Gastrocnemius medialis (tissue), 4 donors: ENCODE data around the gene ACBD6. TPM values are rescaled to one million over a fixed set of nuclear protein-coding genes. Genes with fewer than 3 reads are reported as not detected.

Experiments used
- ATAC-seq, 2 donors: fragments of 150-250 bp; one replicate each; pipeline ENCODE4 v1.9.1; 2016
- DNase-seq, 2 donors: peaks; one replicate each; pipeline ENCODE4 v3.0.0-alpha.2; 2019
- H3K27ac ChIP-seq, 4 donors: fragments of 200-600 bp; sonication (generic); 1 replicate in 1 of 4; 2 replicates in 3 of 4; pipeline ENCODE4 v1.5.1; 2016 to 2018; ENCODE audit warnings: mild to moderate bottlenecking in 2 of 4, moderate library complexity in 1 of 4
- H3K27me3 ChIP-seq, 3 donors: fragments of 200-600 bp; sonication (generic) in 2 of 3; 1 replicate in 1 of 3; 2 replicates in 2 of 3; pipeline versions ENCODE4 v1.5.1 to v1.6.0; 2016 to 2019; ENCODE audit warnings: mild to moderate bottlenecking in 1 of 3, moderate library complexity in 1 of 3
- H3K36me3 ChIP-seq, 2 donors: fragments of 200-600 bp; sonication (generic) in 1 of 2; one replicate each; pipeline ENCODE4 v1.5.1; 2017 to 2018
- H3K4me1 ChIP-seq, 2 donors: fragments of 200-600 bp; sonication (generic) in 1 of 2; one replicate each; pipeline ENCODE4 v1.5.1; 2016 to 2017; ENCODE audit warnings: mild to moderate bottlenecking in 2 of 2
- H3K4me3 ChIP-seq, 4 donors: fragments of 200-600 bp; sonication (generic) in 3 of 4; 1 replicate in 1 of 4; 2 replicates in 3 of 4; pipeline ENCODE4 v1.5.1; 2016 to 2019; ENCODE audit warnings: mild to moderate bottlenecking in 2 of 4
- H3K9me3 ChIP-seq, 3 donors: fragments of 200-600 bp; sonication (generic) in 2 of 3; 1 replicate in 1 of 3; 2 replicates in 2 of 3; pipeline ENCODE4 v1.5.1; 2016 to 2019
- POLR2A ChIP-seq, 2 donors: fragments of 450-650 bp; IDR thresholded peaks; one replicate each; pipeline ENCODE4 v1.6.1; 2017; ENCODE audit warnings: antibody characterized with exemption in 2 of 2, mild to moderate bottlenecking in 2 of 2, moderate library complexity in 2 of 2
- in situ Hi-C, 4 donors: fragments of 200-750 bp; cut with MboI; loops; one replicate each; pipeline versions ENCODE4 v1.15.0 to v1.8.0; 2017; ENCODE audit warnings: low sequenced_read_pairs in 4 of 4
- intact Hi-C: fragments of 100-400 bp; cut with DNase I; formaldehyde crosslinking; loops from one replicate; pipeline ENCODE4 v1.15.1; 2023; ENCODE audit warnings: low total_unique reads
- total RNA-seq, 4 donors: library from RNA; depleted of rRNA; stranded (reverse); fragments of >200 nt; gene quantifications; one replicate each; pipeline versions ENCODE4 v1.1.0 to v1.2.3, GENCODE V29; 2016
- TF ChIP-seq, protein P1 (sequence below), 5 experiments: fragments of 450-650 bp in 3 of 5; fragments of 200-600 bp in 2 of 5; sonication (generic) in 2 of 5; IDR thresholded peaks in 4 of 5; conservative IDR thresholded peaks in 1 of 5; 1 replicate in 4 of 5; 2 replicates in 1 of 5; pipeline ENCODE4 v1.5.1; 2016 to 2019; ENCODE audit warnings: antibody characterized with exemption in 5 of 5, mild to moderate bottlenecking in 3 of 5, moderate library complexity in 3 of 5

ACBD6 gene
- total RNA-seq, 4 donors from 2014 or later: 15.0 to 27.4 (median 19.1) TPM

DNA sequence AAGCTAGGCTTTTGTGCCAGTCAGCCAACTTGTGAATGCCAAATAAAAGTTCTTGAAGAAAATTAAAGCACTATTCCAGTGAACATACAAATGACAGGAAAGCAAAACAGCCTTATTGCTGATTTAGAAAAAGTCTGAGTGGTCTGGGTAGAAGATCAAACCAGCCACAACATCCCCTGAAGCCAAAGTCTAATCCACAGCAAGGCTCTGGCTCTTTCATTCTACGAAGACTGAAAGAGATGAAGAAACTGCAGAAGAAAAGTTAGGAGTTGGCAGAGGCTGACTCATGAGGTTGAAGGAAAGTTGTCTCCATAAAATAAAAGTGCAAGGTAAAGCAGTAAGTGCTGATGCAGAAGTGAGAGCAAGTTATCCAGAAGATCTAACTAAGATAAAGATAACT lies 206.4 kb downstream of the ACBD6 start:
- H3K27ac ChIP-seq: no peak overlapping the region
- intact Hi-C loops: no loop called here
- ATAC-seq: no peak
- no peak for DNase-seq
- H3K27me3 ChIP-seq: no peaks in the 10 kb centered on the region
- in situ Hi-C loops: no loop called here
- H3K4me1 ChIP-seq: no peaks in the 10 kb centered on the region
- no peaks in the 10 kb centered on the region for H3K36me3 ChIP-seq
- TF ChIP-seq POLR2A (IDR thresholded peaks at IDR 0.05): no peak
- TF ChIP-seq, protein P1, sequence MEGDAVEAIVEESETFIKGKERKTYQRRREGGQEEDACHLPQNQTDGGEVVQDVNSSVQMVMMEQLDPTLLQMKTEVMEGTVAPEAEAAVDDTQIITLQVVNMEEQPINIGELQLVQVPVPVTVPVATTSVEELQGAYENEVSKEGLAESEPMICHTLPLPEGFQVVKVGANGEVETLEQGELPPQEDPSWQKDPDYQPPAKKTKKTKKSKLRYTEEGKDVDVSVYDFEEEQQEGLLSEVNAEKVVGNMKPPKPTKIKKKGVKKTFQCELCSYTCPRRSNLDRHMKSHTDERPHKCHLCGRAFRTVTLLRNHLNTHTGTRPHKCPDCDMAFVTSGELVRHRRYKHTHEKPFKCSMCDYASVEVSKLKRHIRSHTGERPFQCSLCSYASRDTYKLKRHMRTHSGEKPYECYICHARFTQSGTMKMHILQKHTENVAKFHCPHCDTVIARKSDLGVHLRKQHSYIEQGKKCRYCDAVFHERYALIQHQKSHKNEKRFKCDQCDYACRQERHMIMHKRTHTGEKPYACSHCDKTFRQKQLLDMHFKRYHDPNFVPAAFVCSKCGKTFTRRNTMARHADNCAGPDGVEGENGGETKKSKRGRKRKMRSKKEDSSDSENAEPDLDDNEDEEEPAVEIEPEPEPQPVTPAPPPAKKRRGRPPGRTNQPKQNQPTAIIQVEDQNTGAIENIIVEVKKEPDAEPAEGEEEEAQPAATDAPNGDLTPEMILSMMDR (IDR thresholded peaks at IDR 0.05 in 4 of 5, conservative IDR thresholded peaks at IDR 0.05 in 1 of 5): no peak
- no peak overlapping the region for H3K4me3 ChIP-seq
- no peaks in the 10 kb centered on the region for H3K9me3 ChIP-seq

DNA sequence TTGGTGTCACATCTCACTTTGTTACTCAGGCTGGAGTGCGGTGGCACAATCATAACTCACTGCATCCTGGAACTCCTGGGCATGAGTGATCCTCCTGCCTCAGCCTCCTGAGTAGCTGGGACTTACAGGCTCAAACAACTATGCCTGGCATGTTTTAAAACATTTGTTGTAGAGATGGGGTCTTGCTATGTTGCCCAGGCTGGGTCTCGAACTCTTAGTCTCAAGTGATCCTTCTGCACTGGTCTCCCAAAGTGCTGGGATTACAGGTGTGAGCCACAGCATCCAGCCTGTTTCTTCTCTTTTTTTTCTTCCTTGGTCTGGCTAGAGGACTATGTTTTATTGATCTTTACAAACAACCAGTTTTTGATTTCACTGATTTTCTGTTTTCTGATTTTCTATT lies 207.7 kb downstream of the ACBD6 start:
- H3K27me3 ChIP-seq: no peaks in the 10 kb centered on the region
- ATAC-seq (no peak), DNase-seq (no peak)
- H3K36me3 ChIP-seq: no peaks in the 10 kb centered on the region
- in situ Hi-C loops (no loop called here), intact Hi-C loops (no loop called here)
- TF ChIP-seq POLR2A (IDR thresholded peaks at IDR 0.05): no peak
- TF ChIP-seq, protein P1 (IDR thresholded peaks at IDR 0.05 in 4 of 5, conservative IDR thresholded peaks at IDR 0.05 in 1 of 5): no peak
- H3K4me1 ChIP-seq: no peaks in the 10 kb centered on the region
- no peak overlapping the region for H3K4me3 ChIP-seq
- H3K27ac ChIP-seq: no peak overlapping the region
- H3K9me3 ChIP-seq: no peaks in the 10 kb centered on the region

- Histone ChIP-seq H3K9me3 (no peaks in the 10 kb centered on the region), H3K4me1 (no peaks in the 10 kb centered on the region), H3K27ac (no peak overlapping the region), H3K36me3 (no peaks in the 10 kb centered on the region), H3K27me3 (no peaks in the 10 kb centered on the region), H3K4me3 (no peak overlapping the region)
- DNase-seq (no peak), ATAC-seq (no peak)
- in situ Hi-C loops: no loop called here
- TF ChIP-seq, protein P1 (IDR thresholded peaks at IDR 0.05 in 4 of 5, conservative IDR thresholded peaks at IDR 0.05 in 1 of 5): no peak
- TF ChIP-seq POLR2A (IDR thresholded peaks at IDR 0.05): no peak
- intact Hi-C loops: no loop called here
Measured at GRCh38 chr1:180291004-180291403, 211.4 kb downstream of the ACBD6 start.

DNA sequence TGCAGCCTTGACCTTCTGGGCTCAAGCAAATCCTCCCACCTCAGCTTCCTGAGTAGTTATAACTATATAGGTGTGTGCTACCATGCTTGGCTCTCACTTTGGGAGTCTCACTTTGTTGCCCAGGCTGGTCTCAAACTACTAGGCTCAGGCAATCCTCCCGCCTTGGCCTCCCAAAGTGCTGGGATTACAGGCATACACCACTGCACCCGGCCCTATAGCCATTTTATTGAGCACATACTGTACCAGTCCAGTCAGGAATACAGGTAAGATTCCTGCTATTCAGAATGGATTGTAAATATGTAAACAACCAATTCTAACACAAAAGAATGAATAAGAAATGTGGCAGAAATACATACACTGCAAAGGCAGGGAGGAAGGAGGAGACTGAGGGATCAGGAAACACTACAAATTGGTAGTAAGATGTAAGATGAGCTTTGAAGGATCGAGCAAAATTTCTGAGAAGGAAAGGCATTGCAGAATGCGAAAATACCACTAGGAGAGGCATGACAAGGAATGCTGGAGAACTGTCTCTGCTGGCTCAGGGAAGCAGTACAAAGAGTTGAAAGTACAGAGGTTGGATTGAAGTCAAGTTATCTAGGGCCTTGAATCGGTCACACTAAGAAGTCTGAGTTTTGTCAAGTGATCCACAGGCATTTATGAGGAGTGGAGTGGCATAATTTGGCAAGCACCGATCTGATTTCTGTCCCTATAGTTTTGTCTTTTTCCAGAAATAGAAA lies 211.9 kb downstream of the ACBD6 start:
- H3K9me3 ChIP-seq: no peaks in the 10 kb centered on the region
- H3K27me3 ChIP-seq: no peaks in the 10 kb centered on the region
- no peaks in the 10 kb centered on the region for H3K4me1 ChIP-seq
- TF ChIP-seq, protein P1 (IDR thresholded peaks at IDR 0.05 in 4 of 5, conservative IDR thresholded peaks at IDR 0.05 in 1 of 5): no peak
- TF ChIP-seq POLR2A (IDR thresholded peaks at IDR 0.05): no peak
- DNase-seq: no peak
- ATAC-seq: no peak
- H3K27ac ChIP-seq: no peak overlapping the region
- in situ Hi-C loops: no loop called here
- no peak overlapping the region for H3K4me3 ChIP-seq
- no peaks in the 10 kb centered on the region for H3K36me3 ChIP-seq
- intact Hi-C loops: no loop called here

DNA sequence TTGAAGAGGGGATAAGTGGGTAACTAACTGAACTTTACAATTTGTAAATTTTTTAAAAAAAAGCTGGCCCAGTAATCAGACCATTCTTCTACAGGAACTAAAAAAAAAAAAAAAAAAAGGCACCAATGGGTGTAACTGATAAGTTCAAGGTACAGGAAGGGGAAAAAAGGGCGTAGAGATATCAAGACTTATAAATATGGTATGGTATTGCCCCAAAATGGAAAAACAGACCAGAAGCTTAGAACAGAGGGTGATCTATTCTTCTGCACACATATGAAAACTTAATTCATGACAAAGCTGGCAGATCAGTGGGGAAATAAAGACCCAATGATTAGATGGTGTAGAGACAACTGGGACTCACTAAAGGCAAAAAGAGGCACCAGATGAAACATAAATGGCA lies 213.4 kb downstream of the ACBD6 start:
- Histone ChIP-seq H3K36me3 (no peaks in the 10 kb centered on the region), H3K9me3 (no peaks in the 10 kb centered on the region), H3K27ac (no peak overlapping the region), H3K27me3 (no peaks in the 10 kb centered on the region), H3K4me3 (no peak overlapping the region), H3K4me1 (no peaks in the 10 kb centered on the region)
- intact Hi-C loops: no loop called here
- in situ Hi-C loops: no loop called here
- ATAC-seq (no peak), DNase-seq (no peak)
- no peak for TF ChIP-seq POLR2A (IDR thresholded peaks at IDR 0.05)
- TF ChIP-seq, protein P1 (IDR thresholded peaks at IDR 0.05 in 4 of 5, conservative IDR thresholded peaks at IDR 0.05 in 1 of 5): no peak
